ENCODE results near the gene XG. TPM values are rescaled to one million over a fixed set of nuclear protein-coding genes. Genes with fewer than 3 reads are reported as not detected.

XG gene
- total and polyA plus RNA-seq, 9 of the 15 experiments (the other 6 are each of a cell fraction or from before 2014, with no cell fraction given) = 0.03 to 0.12 TPM; not detected in 7

- Histone ChIP-seq H3K27ac (ENCODE audit: extremely low read depth, low read depth, low read length) (no peak overlapping the region), H3K9ac (ENCODE audit: insufficient read depth in 1 of 2, low read depth in 2 of 2, low read length in 2 of 2) (no peak overlapping the region), H3K9me1 (ENCODE audit: control insufficient read depth, insufficient read depth, low read length) (no peaks in the 10 kb centered on the region), H4K20me1 (replicated peaks; ENCODE audit: control insufficient read depth, insufficient read depth, low read length) (no peaks in the 10 kb centered on the region), H3K4me1 (replicated peaks in 1 of 2; ENCODE audit: control insufficient read depth in 2 of 2, insufficient read depth in 2 of 2, low read length in 2 of 2) (no peaks in the 10 kb centered on the region), H3K27me3 (ENCODE audit: control insufficient read depth in 2 of 2, insufficient read depth in 2 of 2, low read length in 2 of 2) (no peaks in the 10 kb centered on the region), H3K4me2 (ENCODE audit: insufficient read depth, low read length) (no peak overlapping the region), H3K9me3 (replicated peaks; ENCODE audit: control insufficient read depth, insufficient read depth, low read depth, low read length) (0 out of 2 replicates have a peak, but pooled peaks cover 1% of the 10 kb centered on the region), H3K36me3 (ENCODE audit: control insufficient read depth, insufficient read depth, low read length) (no peaks in the 10 kb centered on the region), H3K79me2 (ENCODE audit: control insufficient read depth, insufficient read depth, low read length) (no peaks in the 10 kb centered on the region), H2AFZ (ENCODE audit: low read depth, low read length) (no peak overlapping the region), H3K4me3 (no peak overlapping the region)
- DNase-seq (ENCODE audit: extremely low read depth in 1 of 4, low spot score in 3 of 4) (no peak), FAIRE-seq (no peak), ATAC-seq (no peak)
- WGBS (ENCODE audit: insufficient coverage, low coverage, missing lambda C conversion rate) = 44% methylated on average over 6 of the region's 9 CpGs
- BruUV-seq (replicated peaks) = no TSS peak
- intact Hi-C loops (cut with micrococcal nuclease) (no loop called here), in situ Hi-C loops (cut with MboI) (no loop called here)
- ChIA-PET POLR2A (no interaction called here), CTCF (ENCODE audit: low intra/inter-chr PET ratio) (no interaction called here)
- TF ChIP-seq ETV6 (IDR thresholded peaks at IDR 0.05; ENCODE audit: borderline replicate concordance in 1 of 2, low read depth in 2 of 2, low read length in 1 of 2) = no peak
- TF ChIP-seq ETV6 (CRISPR knock-in tag; IDR thresholded peaks at IDR 0.05; ENCODE audit: borderline replicate concordance) = no peak
- TF ChIP-seq L3MBTL2 (IDR thresholded peaks at IDR 0.05) = no peak
- TF ChIP-seq ZSCAN29 (IDR thresholded peaks at IDR 0.05) = no peak
- TF ChIP-seq KDM1A (IDR thresholded peaks at IDR 0.05) = no peak
- no peak for TF ChIP-seq NCOA2 (IDR thresholded peaks at IDR 0.05; ENCODE audit: partially characterized antibody in 2 of 2)
- TF ChIP-seq HNRNPLL (IDR thresholded peaks at IDR 0.05; ENCODE audit: low read depth, low read length, poor library complexity, severe bottlenecking) = no peak
- TF ChIP-seq WHSC1 (IDR thresholded peaks at IDR 0.05; ENCODE audit: low read length) = no peak
- no peak for TF ChIP-seq ZNF146 (CRISPR knock-in tag; IDR thresholded peaks at IDR 0.05; ENCODE audit: unreplicated experiment)
- TF ChIP-seq MEIS2 (IDR thresholded peaks at IDR 0.05; ENCODE audit: partially characterized antibody) = no peak
- no peak for TF ChIP-seq RBM22 (IDR thresholded peaks at IDR 0.05; ENCODE audit: low read depth, low read length, poor library complexity, severe bottlenecking)
- no peak for TF ChIP-seq POLR2G (IDR thresholded peaks at IDR 0.05; ENCODE audit: low read depth, low read length)
- TF ChIP-seq GTF3C2 (IDR thresholded peaks at IDR 0.05; ENCODE audit: borderline replicate concordance, extremely low read depth, insufficient read length) = no peak
- TF ChIP-seq MYC (IDR thresholded peaks at IDR 0.05; ENCODE audit: low read depth, low read length) = no peak
- TF ChIP-seq MYC (CRISPR knock-in tag; IDR thresholded peaks at IDR 0.05; ENCODE audit: borderline replicate concordance, low read depth) = no peak
- TF ChIP-seq TCF3 (CRISPR knock-in tag; IDR thresholded peaks at IDR 0.05) = no peak
- no peak for TF ChIP-seq PTBP1 (IDR thresholded peaks at IDR 0.05; ENCODE audit: low read depth, low read length)
These were observed 18.6 kb upstream of the XG start for GRCh38 chrX:2733286-2733685.
